ENCODE results near the gene CENPC. TPM values are rescaled to one million over a fixed set of nuclear protein-coding genes. Genes with fewer than 3 reads are reported as not detected.

CENPC gene
- total RNA-seq: 27.7 and 29.2 TPM in 2 replicates

GRCh38 chr4:67545199-67546003 is at the start of gene CENPC:
Gene CENPC, minus strand, starts transcription at chr4:67545503. Its CDS starts 148 bp downstream, at chr4:67545355.
- Mint-ChIP-seq H3K4me3 (peak within 1 kb of the TSS; percentile 100), H3K36me3 (ENCODE audit: low read depth) (peaks cover 26% of the 10 kb centered on the region), H3K4me1 (ENCODE audit: low read depth) (peaks cover 47% of the 10 kb centered on the region), H3K9me3 (no peaks in the 10 kb centered on the region), H3K27me3 (ENCODE audit: insufficient read depth) (no peaks in the 10 kb centered on the region), H3K27ac (peak within 1 kb of the TSS; percentile 98)
- intact Hi-C loops (cut with micrococcal nuclease): loop anchor here (1.0 to 2.0 kb wide), 7 partner anchors 13 to 805 kb away; partner anchors contain the start of genes STAP1, UBA6 and YTHDC1
- peak; percentile 90 for DNase-seq (ENCODE audit: low spot score)

- intact Hi-C loops (cut with micrococcal nuclease): no loop called here
- H3K4me3 Mint-ChIP-seq: no peak overlapping the region
- H3K4me1 Mint-ChIP-seq (ENCODE audit: low read depth): no peaks in the 10 kb centered on the region
- H3K9me3 Mint-ChIP-seq: peaks cover 11% of the 10 kb centered on the region
- H3K27me3 Mint-ChIP-seq (ENCODE audit: insufficient read depth): no peaks in the 10 kb centered on the region
- no peak overlapping the region for H3K27ac Mint-ChIP-seq
- peaks cover 52% of the 10 kb centered on the region for H3K36me3 Mint-ChIP-seq (ENCODE audit: low read depth)
- DNase-seq (ENCODE audit: low spot score): no peak
Observed at GRCh38 chr4:67593741-67594175, 48.5 kb upstream of the CENPC start.

GRCh38 chr4:67587156-67587555 is 41.9 kb upstream of the CENPC start:
- Mint-ChIP-seq H3K4me3 (no peak overlapping the region), H3K4me1 (ENCODE audit: low read depth) (no peaks in the 10 kb centered on the region), H3K36me3 (ENCODE audit: low read depth) (peaks cover 36% of the 10 kb centered on the region), H3K9me3 (no peaks in the 10 kb centered on the region), H3K27ac (no peak overlapping the region), H3K27me3 (ENCODE audit: insufficient read depth) (no peaks in the 10 kb centered on the region)
- intact Hi-C loops (cut with micrococcal nuclease): loop anchor here (10.0 kb wide), 1 partner anchor 48 kb away; no protein-coding TSS in a partner anchor
- no peak for DNase-seq (ENCODE audit: low spot score)

- peaks cover under 1% of the 10 kb centered on the region for H3K9me3 Mint-ChIP-seq
- H3K4me3 Mint-ChIP-seq: no peak overlapping the region
- H3K27ac Mint-ChIP-seq: no peak overlapping the region
- intact Hi-C loops (cut with micrococcal nuclease): loop anchor here (5.0 to 10.0 kb wide), 2 partner anchors 50 to 663 kb away; partner anchors contain the start of gene TMPRSS11B
- no peaks in the 10 kb centered on the region for H3K27me3 Mint-ChIP-seq (ENCODE audit: insufficient read depth)
- peaks cover 38% of the 10 kb centered on the region for H3K36me3 Mint-ChIP-seq (ENCODE audit: low read depth)
- H3K4me1 Mint-ChIP-seq (ENCODE audit: low read depth): peaks cover 18% of the 10 kb centered on the region
- no peak for DNase-seq (ENCODE audit: low spot score)
Observed at GRCh38 chr4:67584496-67584895, 39.2 kb upstream of the CENPC start.

GRCh38 chr4:67581913-67582312 is 36.6 kb upstream of the CENPC start:
- Mint-ChIP-seq H3K27ac (peak overlapping the region; percentile 64), H3K4me3 (no peak overlapping the region), H3K27me3 (ENCODE audit: insufficient read depth) (no peaks in the 10 kb centered on the region), H3K9me3 (peaks cover 7% of the 10 kb centered on the region), H3K4me1 (ENCODE audit: low read depth) (peaks cover 22% of the 10 kb centered on the region), H3K36me3 (ENCODE audit: low read depth) (peaks cover 42% of the 10 kb centered on the region)
- no peak for DNase-seq (ENCODE audit: low spot score)
- intact Hi-C loops (cut with micrococcal nuclease): loop anchor here (1.0 to 10.0 kb wide), 8 partner anchors 9 to 665 kb away; partner anchors contain the start of genes CENPC, TMPRSS11B and UBA6

- Mint-ChIP-seq H3K4me1 (ENCODE audit: low read depth) (peaks cover 26% of the 10 kb centered on the region), H3K36me3 (ENCODE audit: low read depth) (peaks cover 39% of the 10 kb centered on the region), H3K9me3 (peaks cover 7% of the 10 kb centered on the region), H3K27me3 (ENCODE audit: insufficient read depth) (no peaks in the 10 kb centered on the region), H3K27ac (peak overlapping the region; percentile 91), H3K4me3 (peak overlapping the region; percentile 63)
- intact Hi-C loops (cut with micrococcal nuclease): loop anchor here (1.0 to 10.0 kb wide), 8 partner anchors 8 to 666 kb away; partner anchors contain the start of genes CENPC, TMPRSS11B and UBA6
- peak; percentile 27 for DNase-seq (ENCODE audit: low spot score)
Observed at GRCh38 chr4:67581208-67581857, 36.0 kb upstream of the CENPC start.

GRCh38 chr4:67580577-67580976 is 35.3 kb upstream of the CENPC start:
- peaks cover 40% of the 10 kb centered on the region for H3K36me3 Mint-ChIP-seq (ENCODE audit: low read depth)
- no peaks in the 10 kb centered on the region for H3K27me3 Mint-ChIP-seq (ENCODE audit: insufficient read depth)
- peak overlapping the region; percentile 63 for H3K4me3 Mint-ChIP-seq
- intact Hi-C loops (cut with micrococcal nuclease): loop anchor here (2.0 to 10.0 kb wide), 4 partner anchors 14 to 667 kb away; partner anchors contain the start of gene TMPRSS11B
- H3K4me1 Mint-ChIP-seq (ENCODE audit: low read depth): peaks cover 34% of the 10 kb centered on the region
- peak overlapping the region; percentile 91 for H3K27ac Mint-ChIP-seq
- peaks cover 7% of the 10 kb centered on the region for H3K9me3 Mint-ChIP-seq
- DNase-seq (ENCODE audit: low spot score): no peak

GRCh38 chr4:67576538-67576937 is 31.2 kb upstream of the CENPC start:
- Mint-ChIP-seq H3K36me3 (ENCODE audit: low read depth) (peaks cover 52% of the 10 kb centered on the region), H3K4me3 (peak overlapping the region; percentile 25), H3K4me1 (ENCODE audit: low read depth) (peaks cover 59% of the 10 kb centered on the region), H3K27ac (no peak overlapping the region), H3K9me3 (peaks cover 7% of the 10 kb centered on the region), H3K27me3 (ENCODE audit: insufficient read depth) (no peaks in the 10 kb centered on the region)
- no peak for DNase-seq (ENCODE audit: low spot score)
- intact Hi-C loops (cut with micrococcal nuclease): no loop called here

GRCh38 chr4:67576059-67576466 is 30.8 kb upstream of the CENPC start:
- DNase-seq (ENCODE audit: low spot score): no peak
- peaks cover 52% of the 10 kb centered on the region for H3K36me3 Mint-ChIP-seq (ENCODE audit: low read depth)
- H3K4me3 Mint-ChIP-seq: peak overlapping the region; percentile 75
- no peaks in the 10 kb centered on the region for H3K27me3 Mint-ChIP-seq (ENCODE audit: insufficient read depth)
- intact Hi-C loops (cut with micrococcal nuclease): no loop called here
- peaks cover 7% of the 10 kb centered on the region for H3K9me3 Mint-ChIP-seq
- H3K27ac Mint-ChIP-seq: peak overlapping the region; percentile 83
- H3K4me1 Mint-ChIP-seq (ENCODE audit: low read depth): peaks cover 55% of the 10 kb centered on the region

GRCh38 chr4:67575232-67576058 is 30.1 kb upstream of the CENPC start:
- no peak for DNase-seq (ENCODE audit: low spot score)
- no peaks in the 10 kb centered on the region for H3K27me3 Mint-ChIP-seq (ENCODE audit: insufficient read depth)
- peak overlapping the region; percentile 83 for H3K27ac Mint-ChIP-seq
- H3K36me3 Mint-ChIP-seq (ENCODE audit: low read depth): peaks cover 51% of the 10 kb centered on the region
- H3K4me1 Mint-ChIP-seq (ENCODE audit: low read depth): peaks cover 51% of the 10 kb centered on the region
- peak overlapping the region; percentile 75 for H3K4me3 Mint-ChIP-seq
- H3K9me3 Mint-ChIP-seq: peaks cover 7% of the 10 kb centered on the region
- intact Hi-C loops (cut with micrococcal nuclease): no loop called here

GRCh38 chr4:67573193-67573592 is 27.9 kb upstream of the CENPC start:
- H3K36me3 Mint-ChIP-seq (ENCODE audit: low read depth): peaks cover 45% of the 10 kb centered on the region
- no peaks in the 10 kb centered on the region for H3K9me3 Mint-ChIP-seq
- intact Hi-C loops (cut with micrococcal nuclease): loop anchor here (1.0 kb wide), 1 partner anchor 8 kb away; no protein-coding TSS in a partner anchor
- peak overlapping the region; percentile 71 for H3K27ac Mint-ChIP-seq
- no peak for DNase-seq (ENCODE audit: low spot score)
- H3K4me1 Mint-ChIP-seq (ENCODE audit: low read depth): peaks cover 55% of the 10 kb centered on the region
- H3K27me3 Mint-ChIP-seq (ENCODE audit: insufficient read depth): no peaks in the 10 kb centered on the region
- peak overlapping the region; percentile 10 for H3K4me3 Mint-ChIP-seq

- Mint-ChIP-seq H3K36me3 (ENCODE audit: low read depth) (peaks cover 43% of the 10 kb centered on the region), H3K9me3 (no peaks in the 10 kb centered on the region), H3K4me3 (no peak overlapping the region), H3K27ac (peak overlapping the region; percentile 48), H3K27me3 (ENCODE audit: insufficient read depth) (no peaks in the 10 kb centered on the region), H3K4me1 (ENCODE audit: low read depth) (peaks cover 58% of the 10 kb centered on the region)
- no peak for DNase-seq (ENCODE audit: low spot score)
- intact Hi-C loops (cut with micrococcal nuclease): no loop called here
Observed at GRCh38 chr4:67571975-67572374, 26.7 kb upstream of the CENPC start.

All from activated T-helper 1 cell treated with anti-CD3 and anti-CD28 coated beads, Interleukin-12 subunit alpha, Interleukin-12 subunit beta, Interleukin-2, Interleukin-4 antibody, amounts not matched to agents 30 ng/mL and 10 ng/mL and 1 ng/mL, durations not matched to agents 14 hours and 24 hours and 36 hours (primary cell).